H1 (cell line): Measurements from ENCODE around the gene POFUT2. TPM values are rescaled to one million over a fixed set of nuclear protein-coding genes. Genes with fewer than 3 reads are reported as not detected.

Experiments used
- CTCF ChIA-PET: fragments of 300-600 bp; sonication (Branson Sonifier 250); formaldehyde crosslinking; loops from one replicate; lab custom pipeline; 2021; ENCODE audit not compliant: partially characterized antibody; lab: Charles Lee
- POLR2A ChIA-PET: fragments of 300-600 bp; sonication (Branson Sonifier 250); formaldehyde crosslinking; loops from one replicate; lab custom pipeline; 2021; ENCODE audit warnings: inconsistent platforms; ENCODE audit not compliant: partially characterized antibody; lab: Charles Lee
- DNase-seq, 2 experiments: peaks; one replicate each; pipeline versions ENCODE4 v3.0.0 to v3.0.0-alpha.2; 2010 to 2022; ENCODE audit warnings: low spot score in 2 of 2, low read depth in 1 of 2, mixed read lengths in 1 of 2
- FAIRE-seq: peaks from 2 replicates; lab custom pipeline; 2011; peaks lifted over from hg19 to GRCh38; lab: Jason Lieb, UNC
- H2AFZ ChIP-seq: 2 replicates; pipeline ENCODE4 v1.8.1; 2012; ENCODE audit warnings: low read length, inconsistent platforms
- H2AK5ac ChIP-seq: 2 replicates; pipeline ENCODE4 v1.6.1; 2013; ENCODE audit warnings: low read depth, low read length
- H2BK120ac ChIP-seq: replicated peaks from 2 replicates; pipeline ENCODE3; 2013; ENCODE audit warnings: low read depth, low read length, inconsistent platforms
- H2BK12ac ChIP-seq: 2 replicates; pipeline ENCODE4 v1.6.1; 2013; ENCODE audit warnings: low read depth, low read length
- H2BK15ac ChIP-seq: 2 replicates; pipeline ENCODE4 v1.6.1; 2013; ENCODE audit warnings: low read length
- H2BK20ac ChIP-seq: 2 replicates; pipeline ENCODE4 v1.6.1; 2013; ENCODE audit warnings: low read length
- H2BK5ac ChIP-seq: 2 replicates; pipeline ENCODE4 v1.6.1; 2013; ENCODE audit warnings: low read depth, low read length
- H3K14ac ChIP-seq: 2 replicates; pipeline ENCODE4 v1.6.1; 2013; ENCODE audit warnings: inconsistent platforms; ENCODE audit not compliant: insufficient read length
- H3K18ac ChIP-seq: 2 replicates; pipeline ENCODE4 v1.6.1; 2013; ENCODE audit warnings: low read length; ENCODE audit errors: extremely low read depth
- H3K23ac ChIP-seq: 2 replicates; pipeline ENCODE4 v1.6.1; 2013; ENCODE audit warnings: inconsistent platforms; ENCODE audit not compliant: insufficient read length
- H3K23me2 ChIP-seq: 2 replicates; pipeline ENCODE4 v1.6.1; 2013; ENCODE audit warnings: low read depth, low read length
- H3K27ac ChIP-seq: 2 replicates; pipeline ENCODE4 v1.6.1; 2011; ENCODE audit warnings: low read depth, low read length, inconsistent platforms
- H3K27me3 ChIP-seq, 4 experiments: replicated peaks in 1 of 4; 1 replicate in 1 of 4; 2 replicates in 3 of 4; pipeline versions ENCODE4 v1.6.1 to v1.8.1; 2011 to 2013; ENCODE audit warnings: low read length in 3 of 4, mild to moderate bottlenecking in 3 of 4, inconsistent platforms in 2 of 4, mixed read lengths in 2 of 4, moderate library complexity in 1 of 4; ENCODE audit not compliant: control insufficient read depth in 3 of 4, insufficient read depth in 3 of 4; ENCODE audit errors: extremely low read depth in 1 of 4
- H3K36me3 ChIP-seq, 4 experiments: 2 replicates each; pipeline versions ENCODE4 v1.6.1 to v1.8.1; 2011 to 2013; ENCODE audit warnings: mild to moderate bottlenecking in 4 of 4, low read length in 3 of 4, moderate library complexity in 2 of 4, control low read depth in 1 of 4, inconsistent platforms in 1 of 4; ENCODE audit not compliant: insufficient read depth in 4 of 4, control insufficient read depth in 2 of 4
- H3K4ac ChIP-seq: replicated peaks from 2 replicates; pipeline ENCODE3; 2013; ENCODE audit warnings: low read length, low read depth, mixed read lengths, inconsistent platforms; ENCODE audit not compliant: insufficient read length
- H3K4me1 ChIP-seq, 4 experiments: replicated peaks in 1 of 4; 1 replicate in 1 of 4; 2 replicates in 3 of 4; pipeline versions ENCODE4 v1.6.1 to v1.8.1; 2011 to 2013; ENCODE audit warnings: low read length in 3 of 4, inconsistent platforms in 2 of 4, mixed read lengths in 1 of 4; ENCODE audit not compliant: insufficient read depth in 4 of 4, control insufficient read depth in 3 of 4
- H3K4me2 ChIP-seq, 2 experiments: 2 replicates each; pipeline versions ENCODE4 v1.6.1 to v1.8.1; 2011 to 2013; ENCODE audit warnings: low read depth in 2 of 2, low read length in 2 of 2, control low read depth in 1 of 2, inconsistent platforms in 1 of 2, mild to moderate bottlenecking in 1 of 2; ENCODE audit not compliant: insufficient read depth in 1 of 2
- H3K4me3 ChIP-seq, 4 experiments: fragments of 200-600, 300-600 bp in 1 of 4; sonication (generic), shearing (Covaris generic), sonication (Bioruptor Twin) in 1 of 4; 2 replicates each; pipeline versions ENCODE4 v1.5.1 to v1.8.1; 2011 to 2016; ENCODE audit warnings: low read length in 4 of 4, low read depth in 3 of 4, control low read depth in 2 of 4, inconsistent platforms in 2 of 4, mild to moderate bottlenecking in 2 of 4, mixed read lengths in 1 of 4, moderate library complexity in 1 of 4; ENCODE audit not compliant: insufficient read depth in 2 of 4; ENCODE audit errors: extremely low read depth in 1 of 4
- H3K56ac ChIP-seq: replicated peaks from 2 replicates; pipeline ENCODE3; 2013; ENCODE audit warnings: low read depth, mild to moderate bottlenecking, mixed read lengths, low read length, inconsistent platforms; ENCODE audit not compliant: insufficient read length
- H3K79me1 ChIP-seq: 2 replicates; pipeline ENCODE4 v1.6.1; 2013; ENCODE audit warnings: low read depth, low read length, control low read depth
- H3K79me2 ChIP-seq, 2 experiments: 2 replicates each; pipeline versions ENCODE4 v1.6.1 to v1.8.1; 2012 to 2013; ENCODE audit warnings: low read length in 2 of 2, mild to moderate bottlenecking in 2 of 2, inconsistent platforms in 1 of 2; ENCODE audit not compliant: insufficient read depth in 2 of 2, control insufficient read depth in 1 of 2
- H3K9ac ChIP-seq, 4 experiments: replicated peaks in 1 of 4; 1 replicate in 1 of 4; 2 replicates in 3 of 4; pipeline versions ENCODE4 v1.6.1 to v1.8.1; 2011 to 2013; ENCODE audit warnings: low read depth in 3 of 4, low read length in 3 of 4, control low read depth in 2 of 4, mild to moderate bottlenecking in 2 of 4, moderate library complexity in 2 of 4, inconsistent platforms in 1 of 4; ENCODE audit errors: extremely low read depth in 1 of 4
- H3K9me3 ChIP-seq, 2 experiments: 2 replicates each; pipeline versions ENCODE4 v1.6.1 to v1.8.1; 2012 to 2013; ENCODE audit warnings: mild to moderate bottlenecking in 2 of 2, moderate library complexity in 2 of 2, control low read depth in 1 of 2, inconsistent platforms in 1 of 2, low read depth in 1 of 2, low read length in 1 of 2, mixed read lengths in 1 of 2; ENCODE audit not compliant: insufficient read depth in 2 of 2
- H4K20me1 ChIP-seq, 2 experiments: replicated peaks in 1 of 2; 2 replicates each; pipeline versions ENCODE3 to v1.8.1; 2011 to 2013; ENCODE audit warnings: inconsistent platforms in 2 of 2, low read length in 2 of 2, mild to moderate bottlenecking in 1 of 2; ENCODE audit not compliant: insufficient read depth in 2 of 2, control insufficient read depth in 1 of 2
- H4K5ac ChIP-seq: 2 replicates; pipeline ENCODE4 v1.6.1; 2013; ENCODE audit warnings: low read length, low read depth, mixed read lengths, inconsistent platforms; ENCODE audit not compliant: insufficient read length
- H4K8ac ChIP-seq: 2 replicates; pipeline ENCODE4 v1.8.0; 2013; ENCODE audit warnings: mild to moderate bottlenecking, moderate library complexity, low read length, inconsistent platforms; ENCODE audit not compliant: insufficient read depth; ENCODE audit errors: extremely low read depth
- H4K91ac ChIP-seq: replicated peaks from 2 replicates; pipeline ENCODE3; 2013; ENCODE audit warnings: low read length, mixed read lengths, inconsistent platforms; ENCODE audit not compliant: insufficient read length
- BRCA1 ChIP-seq: IDR thresholded peaks from 2 replicates; pipeline ENCODE4 v1.6.1; 2012; ENCODE audit warnings: low read depth, low read length, improper control_type of control experiment
- CBX5 ChIP-seq: fragments of 300-800, 300-1000 bp; sonication (generic); IDR thresholded peaks from 2 replicates; pipeline ENCODE4 v1.7.1; 2016; ENCODE audit warnings: antibody characterized with exemption, low read length, low read depth
- HDAC6 ChIP-seq: IDR thresholded peaks from one replicate; pipeline ENCODE4 v1.7.1; 2012; ENCODE audit warnings: low read depth, mild to moderate bottlenecking, inconsistent platforms, low read length, moderate library complexity
- JUND ChIP-seq: IDR thresholded peaks from 2 replicates; pipeline ENCODE4 v1.6.1; 2011; ENCODE audit warnings: mild to moderate bottlenecking, improper control_type of control experiment, low read length
- KDM5A ChIP-seq: fragments of 200-600 bp; IDR thresholded peaks from 2 replicates; pipeline ENCODE4 v1.7.1; 2012; ENCODE audit warnings: mild to moderate bottlenecking, low read length, inconsistent platforms, mixed read lengths
- MAFK ChIP-seq: IDR thresholded peaks from 2 replicates; pipeline ENCODE4 v1.6.1; 2012; ENCODE audit warnings: low read depth, mild to moderate bottlenecking, improper control_type of control experiment, low read length
- PHF8 ChIP-seq: fragments of 200-600 bp; sonication (generic); conservative IDR thresholded peaks from 2 replicates; pipeline ENCODE4 v1.7.1; 2012; ENCODE audit warnings: low read depth, mild to moderate bottlenecking, inconsistent platforms, low read length, moderate library complexity
- RFX5 ChIP-seq: IDR thresholded peaks from 2 replicates; pipeline ENCODE4 v1.6.1; 2011; ENCODE audit warnings: low read depth, low read length, improper control_type of control experiment, borderline replicate concordance
- SAP30 ChIP-seq: fragments of 300-600 bp; sonication (generic); IDR thresholded peaks from 2 replicates; pipeline ENCODE4 v1.7.1; 2012; ENCODE audit warnings: low read length, moderate library complexity, mild to moderate bottlenecking, inconsistent platforms; ENCODE audit not compliant: insufficient read depth, insufficient replicate concordance
- SIRT6 ChIP-seq: IDR thresholded peaks from one replicate; pipeline ENCODE4 v1.7.1; 2012; ENCODE audit warnings: low read length, inconsistent platforms
- TAF1 ChIP-seq: IDR thresholded peaks from 2 replicates; pipeline ENCODE4 v1.6.1; 2011; ENCODE audit warnings: mild to moderate bottlenecking, low read depth, low read length
- WGBS, 2 experiments: shearing (Covaris generic) in 1 of 2; methylation state at CpG; one replicate each; pipeline versions ENCODE4 v1.1.6 to v1.1.7; 2013 to 2015; ENCODE audit warnings: low lambda C conversion rate in 2 of 2, mixed read lengths in 2 of 2, inconsistent platforms in 1 of 2, low coverage in 1 of 2, missing lambda C conversion rate in 1 of 2; ENCODE audit not compliant: insufficient replicate concordance in 2 of 2, insufficient coverage in 1 of 2, insufficient read length in 1 of 2; ENCODE audit errors: extremely low coverage in 1 of 2, missing lambda C conversion rate in 1 of 2; 5-methylcytosine and 5-hydroxymethylcytosine counted together
- polyA plus RNA-seq, 7 experiments: library from polyadenylated mRNA; depleted of rRNA in 3 of 7; stranded (reverse) in 5 of 7; unstranded in 2 of 7; fragments of >200 nt in 5 of 7; fragments of 200-250 nt in 2 of 7; gene quantifications; 1 replicate in 5 of 7; 2 replicates in 1 of 7; 4 replicates in 1 of 7; pipeline versions ENCODE4 v1.2.1 to v1.2.3, GENCODE V29; 2011 to 2013; ENCODE audit warnings: missing spikeins in 2 of 7, mixed read lengths in 2 of 7
- total RNA-seq: library from RNA; stranded (reverse); fragmentation: NEBNext Ultra II Directional; extraction: Animal tissue kit (Norgen Biotek cat#: 25700); gene quantifications from 2 replicates; pipeline ENCODE4 v1.2.1, GENCODE V29; 2021
- TF ChIP-seq, protein P1 (sequence below): IDR thresholded peaks from 2 replicates; pipeline ENCODE4 v1.6.1; 2011; ENCODE audit warnings: low read depth, mild to moderate bottlenecking, low read length; ENCODE audit not compliant: insufficient read depth
- TF ChIP-seq, protein P2 (sequence below): IDR thresholded peaks from 2 replicates; pipeline ENCODE4 v1.6.1; 2012; ENCODE audit warnings: inconsistent platforms

POFUT2 gene
- total and polyA plus RNA-seq, 2 of the 8 experiments (the other 6 are each of a cell fraction or from before 2014, with no cell fraction given) = 13.7 to 32.1 TPM

DNA sequence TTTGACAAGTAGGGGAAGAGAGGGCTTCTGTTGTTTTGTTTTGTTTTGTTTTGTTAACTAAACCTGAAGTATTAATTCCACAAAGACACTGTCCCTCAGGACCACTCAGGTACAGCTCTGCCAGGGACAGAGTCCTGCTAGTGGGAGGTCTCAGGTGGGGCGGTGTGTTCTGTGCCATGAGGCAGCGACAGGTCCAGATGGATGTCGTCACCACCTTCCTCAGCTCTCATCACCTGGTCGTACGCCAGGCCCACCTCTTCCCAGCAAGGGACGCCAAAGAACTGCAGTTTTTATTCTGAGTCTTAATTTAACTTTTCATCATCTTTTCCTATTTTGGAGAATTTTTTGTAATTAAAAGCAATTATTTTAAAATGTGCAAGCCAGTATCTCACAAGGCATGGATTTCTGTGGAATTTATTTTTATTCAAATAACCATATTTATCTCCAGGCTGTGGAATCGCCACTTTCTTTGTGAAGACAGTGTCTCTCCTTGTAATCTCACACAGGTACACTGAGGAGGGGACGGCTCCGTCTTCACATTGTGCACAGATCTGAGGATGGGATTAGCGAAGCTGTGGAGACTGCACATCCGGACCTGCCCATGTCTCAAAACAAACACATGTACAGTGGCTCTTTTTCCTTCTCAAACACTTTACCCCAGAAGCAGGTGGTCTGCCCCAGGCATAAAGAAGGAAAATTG, 62.5 kb downstream of the POFUT2 start:
- H3K4me3 ChIP-seq = no peak overlapping the region
- H3K14ac ChIP-seq = no peak overlapping the region
- POLR2A ChIA-PET = interaction anchor here (1.2 kb wide), 1 partner anchor 56 kb away, joined by 3 read pairs; no protein-coding TSS in a partner anchor
- DNase-seq = no peak
- H3K4ac ChIP-seq = no peak overlapping the region
- H2AK5ac ChIP-seq = no peak overlapping the region
- no peaks in the 10 kb centered on the region for H3K23me2 ChIP-seq
- WGBS, 2 experiments = 88% methylated on average over 11 of the region's 11 CpGs; no CpG with 5 or more reads in 1 of the 2 experiments
- no peak overlapping the region for H3K56ac ChIP-seq
- no peaks in the 10 kb centered on the region for H3K9me3 ChIP-seq
- no peak overlapping the region for H4K5ac ChIP-seq
- no peaks in the 10 kb centered on the region for H4K20me1 ChIP-seq
- H4K91ac ChIP-seq = no peak overlapping the region
- no peak overlapping the region for H2AFZ ChIP-seq
- H2BK20ac ChIP-seq = no peak overlapping the region
- H3K4me1 ChIP-seq = no peaks in the 10 kb centered on the region
- H2BK12ac ChIP-seq = no peak overlapping the region
- H3K23ac ChIP-seq = no peak overlapping the region
- no peak overlapping the region for H3K18ac ChIP-seq
- H3K27me3 ChIP-seq = no peaks in the 10 kb centered on the region
- no peaks in the 10 kb centered on the region for H3K79me2 ChIP-seq
- no peaks in the 10 kb centered on the region for H3K36me3 ChIP-seq
- no peak overlapping the region for H4K8ac ChIP-seq
- H3K4me2 ChIP-seq = no peak overlapping the region
- H2BK120ac ChIP-seq = no peak overlapping the region
- no peak for FAIRE-seq
- no peak overlapping the region for H2BK5ac ChIP-seq
- no peak overlapping the region for H3K27ac ChIP-seq
- H2BK15ac ChIP-seq = no peak overlapping the region
- no peaks in the 10 kb centered on the region for H3K79me1 ChIP-seq
- CTCF ChIA-PET = no interaction called here
- no peak overlapping the region for H3K9ac ChIP-seq
- TF ChIP-seq, protein P1, sequence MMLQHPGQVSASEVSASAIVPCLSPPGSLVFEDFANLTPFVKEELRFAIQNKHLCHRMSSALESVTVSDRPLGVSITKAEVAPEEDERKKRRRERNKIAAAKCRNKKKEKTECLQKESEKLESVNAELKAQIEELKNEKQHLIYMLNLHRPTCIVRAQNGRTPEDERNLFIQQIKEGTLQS = no peak
- no peak for TF ChIP-seq SIRT6
- TF ChIP-seq, protein P2, sequence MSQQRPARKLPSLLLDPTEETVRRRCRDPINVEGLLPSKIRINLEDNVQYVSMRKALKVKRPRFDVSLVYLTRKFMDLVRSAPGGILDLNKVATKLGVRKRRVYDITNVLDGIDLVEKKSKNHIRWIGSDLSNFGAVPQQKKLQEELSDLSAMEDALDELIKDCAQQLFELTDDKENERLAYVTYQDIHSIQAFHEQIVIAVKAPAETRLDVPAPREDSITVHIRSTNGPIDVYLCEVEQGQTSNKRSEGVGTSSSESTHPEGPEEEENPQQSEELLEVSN = no peak
- TF ChIP-seq MAFK = no peak
- no peak for TF ChIP-seq HDAC6
- TF ChIP-seq RFX5 = no peak
- no peak for TF ChIP-seq KDM5A
- TF ChIP-seq PHF8 = no peak
- no peak for TF ChIP-seq JUND
- TF ChIP-seq TAF1 = no peak
- TF ChIP-seq SAP30 = no peak
- no peak for TF ChIP-seq CBX5
- TF ChIP-seq BRCA1 = no peak
